ENCODE data around the gene SCG5. TPM values are rescaled to one million over a fixed set of nuclear protein-coding genes. Genes with fewer than 3 reads are reported as not detected.
"Not testable (repeated sequence)": the region's sequence is repeated elsewhere in the genome, so short reads cannot be mapped to it uniquely, and the experiment has no call there.

SCG5 gene, protein sequence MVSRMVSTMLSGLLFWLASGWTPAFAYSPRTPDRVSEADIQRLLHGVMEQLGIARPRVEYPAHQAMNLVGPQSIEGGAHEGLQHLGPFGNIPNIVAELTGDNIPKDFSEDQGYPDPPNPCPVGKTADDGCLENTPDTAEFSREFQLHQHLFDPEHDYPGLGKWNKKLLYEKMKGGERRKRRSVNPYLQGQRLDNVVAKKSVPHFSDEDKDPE
- polyA plus RNA-seq (ENCODE audit: insufficient read length) = 8.5 TPM

DNA sequence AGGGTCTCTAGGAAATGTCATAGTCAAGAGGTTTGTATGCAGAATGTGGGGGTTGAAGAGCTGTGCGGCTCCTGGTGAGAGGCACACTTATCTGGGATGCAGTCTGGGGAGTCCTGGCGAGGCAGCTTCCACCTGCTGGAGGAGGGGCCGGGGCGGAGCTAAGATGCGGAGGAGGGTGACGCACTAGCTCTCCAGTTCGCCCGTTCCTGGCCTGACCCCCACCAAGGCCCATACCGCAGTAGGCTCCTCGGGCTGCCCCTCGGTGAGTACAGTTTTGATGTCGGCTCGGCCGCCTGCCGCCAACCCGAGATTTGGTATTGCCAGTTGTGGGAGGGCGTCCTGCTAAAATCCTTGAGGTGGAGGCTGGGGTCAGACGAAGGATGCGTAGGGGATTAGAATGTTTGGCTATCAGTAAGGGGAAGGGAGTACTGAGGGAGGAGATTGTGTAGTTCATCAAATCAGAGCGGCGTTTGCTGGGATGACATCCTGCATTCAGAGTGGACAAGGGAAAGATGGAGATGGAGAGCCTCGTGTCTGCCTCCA lies at the start of gene SCG5:
SCG5 (plus strand) TSS at position 194 of the 543 bp plus-strand sequence. CDS start 1,883 bp downstream, outside the sequence.
- peak; percentile 48 for DNase-seq (ENCODE audit: low read depth)

GRCh38 chr15:32593151-32593550 lies 48.4 kb upstream of the SCG5 start, which contains the start of gene GOLGA8N:
Gene GOLGA8N (plus strand): TSS chr15:32593456.
- DNase-seq (ENCODE audit: low read depth) = not testable (repeated sequence)

DNA sequence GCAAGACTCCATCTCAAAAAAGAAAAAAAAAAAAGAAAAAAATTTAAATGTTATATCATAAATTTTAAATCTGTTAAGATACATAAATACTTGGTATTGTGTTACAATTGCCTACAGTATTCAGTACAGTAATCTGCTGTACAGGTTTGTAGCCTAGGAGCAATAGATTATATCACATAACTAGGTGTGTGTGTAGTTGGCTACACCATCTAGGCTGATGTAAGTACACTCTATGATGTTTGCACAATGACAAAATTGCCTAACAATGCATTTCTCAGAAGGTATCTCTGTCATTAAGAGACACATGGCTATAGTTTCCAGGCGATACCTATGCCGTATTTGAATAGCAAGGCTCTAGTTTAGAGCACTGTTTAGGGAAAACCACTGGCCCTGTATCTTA lies 32.0 kb upstream of the SCG5 start:
- not testable (repeated sequence) for DNase-seq (ENCODE audit: low read depth)

GRCh38 chr15:32610719-32611118 lies 30.8 kb upstream of the SCG5 start:
- not testable (repeated sequence) for DNase-seq (ENCODE audit: low read depth)

DNA sequence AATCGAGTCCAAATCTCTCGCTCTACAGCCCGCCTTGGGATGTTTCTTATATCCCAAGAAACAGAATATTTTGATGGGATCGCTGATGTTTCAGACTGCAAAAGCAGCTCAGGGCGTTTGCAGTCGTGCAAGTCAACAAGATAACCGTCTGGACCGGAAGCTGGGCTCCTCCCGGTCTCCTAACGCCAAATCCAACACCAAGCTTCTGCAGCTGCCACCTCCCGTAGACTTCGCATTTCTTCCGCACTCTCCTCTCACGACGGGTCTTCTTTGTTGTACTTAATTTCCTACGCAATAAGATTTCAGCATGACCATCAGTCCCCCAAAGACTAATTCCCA lies 26.8 kb upstream of the SCG5 start:
- not testable (repeated sequence) for DNase-seq (ENCODE audit: low read depth)

GRCh38 chr15:32615051-32615870 lies 26.2 kb upstream of the SCG5 start, which contains the start of gene ARHGAP11A:
Gene ARHGAP11A (plus strand): TSS chr15:32615504. CDS start chr15:32616212, 708 bp downstream.
- DNase-seq (ENCODE audit: low read depth) = peak; percentile 82

DNA sequence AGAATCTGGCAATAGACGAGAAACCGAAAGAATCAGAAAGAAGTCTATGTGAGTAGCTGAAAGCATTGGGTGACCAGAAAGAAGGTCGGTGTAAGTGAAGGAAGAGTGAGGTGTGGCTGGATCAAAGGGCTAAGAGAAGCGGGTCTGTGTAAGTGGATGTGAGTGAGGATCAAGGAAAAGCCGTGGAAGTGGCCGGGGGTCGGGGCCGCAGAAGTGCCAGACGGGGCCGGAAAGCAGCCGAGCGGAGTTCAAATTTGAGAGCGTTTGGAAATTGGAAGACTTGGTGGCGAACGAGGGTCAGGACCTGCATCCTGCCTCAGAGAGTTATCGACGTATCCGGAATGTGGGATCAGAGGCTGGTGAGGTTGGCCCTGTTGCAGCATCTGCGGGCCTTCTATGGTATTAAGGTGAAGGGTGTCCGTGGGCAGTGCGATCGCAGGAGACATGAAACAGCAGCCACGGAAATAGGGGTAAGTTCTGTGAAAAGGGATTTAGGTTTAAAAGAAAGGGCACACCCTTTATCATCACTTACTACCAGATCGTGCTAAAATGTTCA lies 25.6 kb upstream of the SCG5 start:
- DNase-seq (ENCODE audit: low read depth) = not testable (repeated sequence)

- no peak for DNase-seq (ENCODE audit: low read depth)
These were observed 5.1 kb upstream of the SCG5 start for GRCh38 chr15:32636410-32636809.

GRCh38 chr15:32636908-32637567 lies 4.5 kb upstream of the SCG5 start:
- no peak for DNase-seq (ENCODE audit: low read depth)

DNA sequence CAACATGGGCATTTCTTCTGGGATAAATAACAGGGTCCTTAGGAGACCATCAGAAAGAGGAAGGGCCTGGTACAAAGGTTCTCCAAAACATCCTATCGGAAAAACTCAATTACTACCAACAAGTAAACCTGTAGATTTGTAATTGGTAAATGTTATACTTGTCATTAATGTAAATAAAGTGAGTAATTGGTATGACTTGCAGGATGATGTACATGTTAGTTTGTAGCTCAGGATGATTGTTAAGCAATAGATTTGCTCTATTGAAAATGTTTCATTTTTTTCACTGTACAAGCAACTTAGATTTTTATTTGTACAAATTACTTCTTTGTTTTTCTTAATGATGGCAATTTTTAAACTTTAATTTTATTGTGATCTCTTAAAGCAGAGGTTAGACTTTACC lies 3.8 kb upstream of the SCG5 start:
- DNase-seq (ENCODE audit: low read depth) = no peak

DNA sequence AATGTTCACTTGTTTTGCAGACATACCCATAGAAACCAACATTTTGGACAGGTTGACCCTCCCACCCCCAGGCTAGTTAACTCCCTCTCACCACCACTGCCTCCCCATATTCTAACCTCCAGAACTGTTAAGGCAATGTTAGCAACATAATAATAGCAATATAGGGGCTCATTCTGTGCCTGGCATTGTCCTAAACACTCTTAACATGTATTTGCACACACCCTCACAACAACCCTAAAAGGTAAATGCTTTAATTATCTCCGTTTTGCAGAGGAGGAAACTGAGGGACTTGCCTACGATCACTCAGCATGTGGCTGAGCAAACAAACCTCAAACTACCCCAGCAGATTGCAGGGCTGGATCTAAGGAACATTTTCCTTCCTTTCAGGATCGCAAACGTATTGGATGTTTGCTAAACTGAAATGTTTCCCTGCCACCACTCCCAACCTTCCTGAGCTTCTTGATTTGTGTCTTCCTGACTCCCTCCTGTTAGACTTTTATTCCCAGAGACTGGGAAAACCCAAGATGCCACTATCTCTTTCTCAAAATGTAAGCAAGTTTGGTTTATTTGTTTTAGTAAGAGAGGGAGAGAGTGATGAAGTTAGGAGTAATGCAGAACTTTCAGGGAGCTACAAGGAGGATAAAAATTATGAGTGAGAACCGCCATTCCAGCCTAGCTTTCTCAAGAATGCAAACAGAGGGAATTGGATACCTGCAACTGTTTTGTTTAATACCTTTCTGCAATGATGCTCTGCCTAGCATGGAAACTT lies 1.3 kb downstream of the SCG5 start:
- DNase-seq (ENCODE audit: low read depth) = no peak

DNA sequence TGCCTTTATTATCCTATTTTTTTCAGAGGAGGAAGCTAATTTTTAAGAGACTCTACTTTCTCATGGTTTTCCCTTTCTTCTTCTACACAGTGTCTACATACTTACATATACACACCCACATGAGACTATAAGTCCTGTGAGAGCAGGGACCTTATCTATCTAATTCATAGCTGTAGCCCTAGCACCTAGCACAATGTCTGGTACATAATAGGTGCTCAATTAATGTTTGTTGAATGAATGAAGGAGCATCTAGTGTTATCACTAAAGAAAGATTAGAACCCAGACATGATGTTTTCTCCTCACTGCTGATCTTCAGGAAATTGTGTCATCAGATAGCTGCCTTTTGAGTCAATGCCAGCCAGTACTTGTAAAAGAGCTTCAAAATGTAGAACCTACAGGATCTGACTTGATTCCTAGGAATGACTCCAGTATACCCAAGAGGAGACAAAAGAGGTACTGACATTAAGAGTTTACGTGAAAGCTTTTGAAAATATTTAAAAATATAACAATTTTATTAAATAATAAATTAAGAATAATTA lies 2.5 kb downstream of the SCG5 start:
- DNase-seq (ENCODE audit: low read depth) = no peak

DNA sequence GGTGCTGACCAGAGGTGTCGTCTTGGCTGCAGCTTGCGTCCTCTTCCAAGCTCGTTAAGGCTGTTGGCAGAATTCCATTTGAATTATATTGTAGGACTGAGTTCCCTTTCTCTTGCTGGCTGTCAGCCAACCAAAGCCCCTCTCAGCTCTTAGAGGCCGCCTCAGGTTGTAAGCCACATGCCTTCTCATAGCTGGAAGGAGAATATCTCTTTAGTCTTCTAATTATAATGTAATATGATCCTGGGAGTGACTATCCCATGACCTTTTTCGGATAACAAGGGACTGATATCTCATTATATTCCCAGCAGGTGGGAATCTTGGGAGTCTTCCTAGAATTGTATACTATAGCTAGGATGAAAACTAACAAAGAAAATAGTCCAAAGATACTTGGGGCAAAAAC lies 4.8 kb downstream of the SCG5 start:
- DNase-seq (ENCODE audit: low read depth) = no peak

DNA sequence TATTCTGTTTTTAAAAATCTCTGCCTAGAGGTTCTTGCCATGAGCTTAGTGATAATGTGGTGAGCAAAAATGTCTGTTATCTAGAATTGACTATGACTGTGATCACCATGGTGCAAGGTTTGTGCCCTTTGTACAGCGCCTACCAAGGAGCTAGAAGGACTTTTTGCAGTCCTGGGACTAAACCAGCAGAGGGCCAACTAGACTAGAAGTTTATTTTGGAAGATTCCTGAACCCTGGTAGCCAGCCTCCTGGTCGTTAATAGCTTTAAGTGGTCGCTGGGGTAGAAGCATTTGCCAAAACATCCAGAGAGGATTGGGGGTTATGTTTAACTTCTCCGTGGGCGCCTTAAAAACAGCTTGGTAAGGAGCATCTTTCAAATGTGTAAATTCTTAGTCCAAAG lies 7.8 kb downstream of the SCG5 start:
- DNase-seq (ENCODE audit: low read depth) = no peak

GRCh38 chr15:32651229-32651837 lies 9.8 kb downstream of the SCG5 start:
- no peak for DNase-seq (ENCODE audit: low read depth)

DNA sequence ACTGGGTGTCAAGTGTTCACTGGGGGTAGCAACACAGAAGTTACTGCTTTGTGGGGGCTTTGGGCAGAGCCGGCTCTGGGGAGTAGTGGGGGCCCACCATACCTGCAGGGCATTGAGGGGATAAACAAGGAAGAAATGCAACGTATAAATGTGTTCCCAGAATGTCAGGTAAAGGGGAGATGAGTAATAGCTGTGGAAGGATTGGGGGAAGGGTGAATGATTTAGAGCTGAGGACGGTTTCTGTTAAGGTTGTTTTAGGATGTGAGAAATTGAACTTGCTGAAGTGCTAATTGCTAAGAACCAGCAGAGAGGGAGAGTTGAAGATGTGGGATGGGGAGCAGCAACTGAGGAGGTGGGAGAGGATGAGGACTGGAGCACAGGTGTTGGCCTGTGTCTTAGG lies 10.7 kb downstream of the SCG5 start:
- no peak for DNase-seq (ENCODE audit: low read depth)

DNA sequence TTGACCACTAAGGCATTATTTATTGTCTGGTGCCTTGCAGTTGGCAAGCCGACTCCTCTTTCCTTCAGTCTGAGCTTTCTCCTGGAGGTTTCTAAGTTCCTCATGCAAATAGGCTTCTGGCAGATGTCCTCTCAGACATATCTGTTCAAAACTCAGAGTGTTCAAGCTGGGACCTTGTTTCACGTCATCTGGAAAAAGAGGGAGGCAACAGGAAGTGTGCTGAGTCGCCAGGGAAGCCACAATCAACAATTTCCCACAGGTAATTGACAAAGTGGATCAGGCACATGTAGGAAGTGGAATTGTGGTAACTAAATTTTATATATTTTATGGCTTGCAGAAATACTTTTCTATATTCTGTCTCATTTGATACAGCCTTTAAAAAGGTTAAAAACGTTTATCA lies 14.6 kb downstream of the SCG5 start:
- no peak for DNase-seq (ENCODE audit: low read depth)

GRCh38 chr15:32656496-32656895 lies 15.0 kb downstream of the SCG5 start:
- DNase-seq (ENCODE audit: low read depth) = no peak

DNA sequence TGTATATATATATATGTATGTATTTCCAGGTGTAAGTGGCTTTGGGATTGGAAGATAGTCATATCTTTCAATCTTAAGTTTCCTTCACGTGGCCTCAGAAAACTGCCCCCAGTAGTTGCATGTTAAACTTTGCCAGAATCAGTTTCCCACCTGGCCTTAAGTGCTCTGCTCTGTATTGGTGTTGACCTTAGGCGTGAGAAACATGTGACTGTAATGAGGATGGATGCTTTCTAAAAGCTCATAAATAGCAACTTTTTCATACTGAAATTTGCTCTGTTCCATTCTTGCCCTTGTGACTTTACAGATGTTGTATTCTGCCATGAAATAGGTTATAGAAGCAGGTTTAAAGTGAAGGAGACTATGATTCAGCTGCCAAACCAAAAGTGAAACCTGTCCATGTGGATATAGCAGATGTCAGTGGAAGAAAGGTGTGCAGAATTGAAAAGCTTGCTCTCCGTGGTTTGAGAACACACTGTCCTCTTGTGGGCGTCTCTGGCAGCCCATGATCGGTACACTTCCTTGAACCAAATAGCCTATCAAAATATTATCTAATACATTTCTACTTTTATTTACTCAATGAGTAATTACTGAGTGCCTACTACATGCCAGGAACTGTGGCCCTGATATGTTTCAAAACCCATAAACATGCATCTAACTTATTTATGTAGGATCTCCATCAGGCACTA lies 15.8 kb downstream of the SCG5 start:
- DNase-seq (ENCODE audit: low read depth) = no peak

DNA sequence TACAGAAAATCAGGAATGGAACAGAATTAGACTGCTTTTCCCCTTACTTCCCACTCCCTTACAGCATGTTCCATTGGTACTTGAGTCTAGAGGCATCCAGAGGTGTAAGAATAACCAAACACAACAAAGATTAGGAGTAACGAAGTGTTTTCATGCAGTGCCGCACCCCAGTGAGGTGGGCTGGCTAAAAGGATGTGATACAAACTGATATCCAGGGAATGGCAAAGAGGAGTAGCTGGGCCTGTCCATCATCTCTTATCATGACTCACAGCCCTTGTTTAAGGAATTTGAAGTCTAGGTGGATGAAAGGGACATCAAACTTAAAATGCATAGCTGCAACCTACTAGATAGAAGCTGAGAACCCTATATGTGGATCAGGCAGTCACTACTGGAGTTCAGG lies 16.4 kb downstream of the SCG5 start:
- DNase-seq (ENCODE audit: low read depth) = no peak
